Measurements from ENCODE around the gene MYO9A.

DNA sequence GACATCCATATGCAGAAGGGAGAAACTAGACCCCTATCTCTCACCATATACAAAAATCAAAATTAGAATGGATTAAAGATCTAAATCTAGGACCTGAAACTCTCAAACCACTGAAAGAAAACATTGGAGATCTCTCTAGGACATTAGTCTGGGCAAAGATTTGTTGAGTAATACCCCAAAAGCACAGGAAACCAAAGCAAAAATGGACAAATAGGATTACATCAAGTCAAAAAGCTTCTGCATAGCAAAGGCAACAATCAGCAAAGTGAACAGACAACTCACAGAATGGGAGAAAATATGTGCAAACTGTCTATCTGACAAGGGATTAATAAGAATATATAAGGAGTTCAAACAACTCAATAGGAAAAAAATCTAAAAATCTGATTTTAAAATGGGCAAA is 54.8 kb downstream of the MYO9A start:
- TF ChIP-seq, protein P1, sequence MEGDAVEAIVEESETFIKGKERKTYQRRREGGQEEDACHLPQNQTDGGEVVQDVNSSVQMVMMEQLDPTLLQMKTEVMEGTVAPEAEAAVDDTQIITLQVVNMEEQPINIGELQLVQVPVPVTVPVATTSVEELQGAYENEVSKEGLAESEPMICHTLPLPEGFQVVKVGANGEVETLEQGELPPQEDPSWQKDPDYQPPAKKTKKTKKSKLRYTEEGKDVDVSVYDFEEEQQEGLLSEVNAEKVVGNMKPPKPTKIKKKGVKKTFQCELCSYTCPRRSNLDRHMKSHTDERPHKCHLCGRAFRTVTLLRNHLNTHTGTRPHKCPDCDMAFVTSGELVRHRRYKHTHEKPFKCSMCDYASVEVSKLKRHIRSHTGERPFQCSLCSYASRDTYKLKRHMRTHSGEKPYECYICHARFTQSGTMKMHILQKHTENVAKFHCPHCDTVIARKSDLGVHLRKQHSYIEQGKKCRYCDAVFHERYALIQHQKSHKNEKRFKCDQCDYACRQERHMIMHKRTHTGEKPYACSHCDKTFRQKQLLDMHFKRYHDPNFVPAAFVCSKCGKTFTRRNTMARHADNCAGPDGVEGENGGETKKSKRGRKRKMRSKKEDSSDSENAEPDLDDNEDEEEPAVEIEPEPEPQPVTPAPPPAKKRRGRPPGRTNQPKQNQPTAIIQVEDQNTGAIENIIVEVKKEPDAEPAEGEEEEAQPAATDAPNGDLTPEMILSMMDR (IDR thresholded peaks at IDR 0.05): no peak
- TF ChIP-seq EZH2 (IDR thresholded peaks at IDR 0.05; ENCODE audit: borderline replicate concordance, insufficient read depth, low read depth, low read length, poor library complexity, severe bottlenecking): no peak

All from B cell (primary cell).